Sigmoid colon (tissue), 7 donors: ENCODE measurements around the gene GMDS. TPM values are rescaled to one million over a fixed set of nuclear protein-coding genes. Genes with fewer than 3 reads are reported as not detected.

Experiments
- DNase-seq: peaks from one replicate; pipeline ENCODE4 v3.0.0-alpha.2; 2019
- H3K27ac ChIP-seq, 4 donors: fragments of 200-600 bp; sonication (generic); one replicate each; pipeline ENCODE4 v1.5.1; 2016 to 2019; ENCODE audit warnings: mild to moderate bottlenecking in 1 of 4
- H3K27me3 ChIP-seq, 3 donors: fragments of 200-600 bp; sonication (generic); one replicate each; pipeline ENCODE4 v1.5.1; 2019; ENCODE audit warnings: mild to moderate bottlenecking in 1 of 3
- H3K36me3 ChIP-seq, 4 donors: fragments of 200-600 bp; sonication (generic); one replicate each; pipeline ENCODE4 v1.5.1; 2016 to 2019
- H3K4me1 ChIP-seq, 4 donors: fragments of 200-600 bp; sonication (generic); one replicate each; pipeline ENCODE4 v1.5.1; 2017 to 2019
- H3K4me3 ChIP-seq, 4 donors: fragments of 200-600 bp; sonication (generic); one replicate each; pipeline ENCODE4 v1.5.1; 2017 to 2019; ENCODE audit warnings: mild to moderate bottlenecking in 2 of 4, moderate library complexity in 1 of 4
- H3K9me3 ChIP-seq, 4 donors: fragments of 200-600 bp in 3 of 4; sonication (generic) in 3 of 4; one replicate each; pipeline versions ENCODE4 v1.5.1 to v1.6.1; 2013 to 2019
- EP300 ChIP-seq, 4 donors: sonication (generic); formaldehyde crosslinking; IDR thresholded peaks; one replicate each; pipeline ENCODE4 v1.6.1; 2017; ENCODE audit warnings: antibody characterized with exemption in 4 of 4
- POLR2A ChIP-seq, 2 donors: fragments of 450-650 bp; IDR thresholded peaks; one replicate each; pipeline ENCODE4 v1.6.1; 2016; ENCODE audit warnings: antibody characterized with exemption in 2 of 2, mild to moderate bottlenecking in 2 of 2, moderate library complexity in 2 of 2
- POLR2AphosphoS5 ChIP-seq, 4 donors: sonication (generic); formaldehyde crosslinking; IDR thresholded peaks; one replicate each; pipeline ENCODE4 v1.6.1; 2017; ENCODE audit warnings: antibody characterized with exemption in 4 of 4
- WGBS, 2 donors: extraction: QIAGEN DNeasy Blood & Tissue Kit; methylation state at CpG; one replicate each; pipeline ENCODE4 v1.1.7; 2013; 5-methylcytosine and 5-hydroxymethylcytosine counted together
- intact Hi-C: fragments of 100-400 bp; cut with DNase I; formaldehyde crosslinking; loops from one replicate; pipeline ENCODE4 v1.15.1; 2023
- polyA plus RNA-seq, 3 donors: library from polyadenylated mRNA; stranded (reverse); fragments of 200-250 nt; gene quantifications; one replicate each; pipeline ENCODE4 v1.2.3, GENCODE V29; 2013
- total RNA-seq, 4 donors: library from RNA; depleted of rRNA; stranded (reverse); fragments of >200 nt; gene quantifications; one replicate each; pipeline ENCODE4 v1.1.0, GENCODE V29; 2016
- TF ChIP-seq, protein P1 (sequence below), 4 experiments: fragments of 450-650 bp in 3 of 4; fragments of 200-600 bp in 1 of 4; IDR thresholded peaks; one replicate each; pipeline ENCODE4 v1.5.1; 2016 to 2019; ENCODE audit warnings: antibody characterized with exemption in 4 of 4, mild to moderate bottlenecking in 3 of 4, moderate library complexity in 2 of 4
- donor health status: healthy with polysubstance abuse.
- donor health status: Bipolar disorder and iron deficiency.
- donor health status: healthy.

The GMDS gene
- total and polyA plus RNA-seq, 7 donors: 3.1 to 173 (median 9.4) TPM

DNA sequence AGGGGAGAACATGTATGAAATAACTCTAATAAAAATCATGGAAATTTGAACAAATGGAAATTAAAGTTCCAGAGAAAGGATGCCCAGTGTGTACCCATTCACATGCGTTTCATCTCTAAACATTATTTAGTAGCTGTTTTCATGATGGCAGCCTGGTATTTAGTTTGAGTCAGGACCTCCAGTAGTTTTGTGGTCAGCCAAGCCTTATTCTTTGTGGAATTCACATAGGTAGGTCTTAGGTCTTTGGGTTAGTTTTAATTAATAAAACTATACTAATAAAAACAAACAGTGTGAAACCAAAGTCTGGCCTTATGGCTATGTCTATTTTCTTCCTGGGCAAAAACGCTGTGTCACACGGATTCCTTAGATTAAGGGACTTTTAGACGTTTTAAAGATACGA lies 497.9 kb downstream of the GMDS start:
- H3K4me3 ChIP-seq: no peak overlapping the region
- H3K9me3 ChIP-seq: no peaks in the 10 kb centered on the region
- H3K4me1 ChIP-seq: no peaks in the 10 kb centered on the region
- no peak for DNase-seq
- intact Hi-C loops: no loop called here
- H3K27ac ChIP-seq: no peak overlapping the region
- no peaks in the 10 kb centered on the region for H3K27me3 ChIP-seq
- no peaks in the 10 kb centered on the region for H3K36me3 ChIP-seq
- TF ChIP-seq EP300 (IDR thresholded peaks at IDR 0.05): no peak
- no peak for TF ChIP-seq POLR2AphosphoS5 (IDR thresholded peaks at IDR 0.05)
- TF ChIP-seq POLR2A (IDR thresholded peaks at IDR 0.05): no peak
- TF ChIP-seq, protein P1, sequence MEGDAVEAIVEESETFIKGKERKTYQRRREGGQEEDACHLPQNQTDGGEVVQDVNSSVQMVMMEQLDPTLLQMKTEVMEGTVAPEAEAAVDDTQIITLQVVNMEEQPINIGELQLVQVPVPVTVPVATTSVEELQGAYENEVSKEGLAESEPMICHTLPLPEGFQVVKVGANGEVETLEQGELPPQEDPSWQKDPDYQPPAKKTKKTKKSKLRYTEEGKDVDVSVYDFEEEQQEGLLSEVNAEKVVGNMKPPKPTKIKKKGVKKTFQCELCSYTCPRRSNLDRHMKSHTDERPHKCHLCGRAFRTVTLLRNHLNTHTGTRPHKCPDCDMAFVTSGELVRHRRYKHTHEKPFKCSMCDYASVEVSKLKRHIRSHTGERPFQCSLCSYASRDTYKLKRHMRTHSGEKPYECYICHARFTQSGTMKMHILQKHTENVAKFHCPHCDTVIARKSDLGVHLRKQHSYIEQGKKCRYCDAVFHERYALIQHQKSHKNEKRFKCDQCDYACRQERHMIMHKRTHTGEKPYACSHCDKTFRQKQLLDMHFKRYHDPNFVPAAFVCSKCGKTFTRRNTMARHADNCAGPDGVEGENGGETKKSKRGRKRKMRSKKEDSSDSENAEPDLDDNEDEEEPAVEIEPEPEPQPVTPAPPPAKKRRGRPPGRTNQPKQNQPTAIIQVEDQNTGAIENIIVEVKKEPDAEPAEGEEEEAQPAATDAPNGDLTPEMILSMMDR (IDR thresholded peaks at IDR 0.05): no peak
- WGBS, 2 donors: 73 to 74% methylated on average over 5 of the region's 5 CpGs

DNA sequence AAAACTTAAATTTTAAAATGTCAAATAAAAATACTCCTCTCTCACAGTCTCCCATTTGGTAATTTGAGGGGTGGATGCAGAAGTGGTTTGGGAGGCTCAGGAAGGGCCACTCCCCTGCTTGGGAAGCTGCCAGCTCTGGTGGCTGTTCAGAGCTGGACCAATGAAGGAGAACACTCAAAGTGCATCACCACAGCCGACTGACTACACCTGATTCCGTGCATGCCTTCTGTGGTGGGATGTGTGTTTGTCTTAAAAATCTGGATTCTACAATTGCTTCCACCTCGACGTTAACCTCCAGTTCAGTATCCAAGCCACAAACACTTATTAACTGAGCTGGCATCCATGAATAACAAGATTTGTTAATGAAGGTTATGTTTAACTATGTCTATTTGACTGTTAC lies 498.4 kb downstream of the GMDS start:
- intact Hi-C loops: no loop called here
- H3K27me3 ChIP-seq: no peaks in the 10 kb centered on the region
- DNase-seq: no peak

DNA sequence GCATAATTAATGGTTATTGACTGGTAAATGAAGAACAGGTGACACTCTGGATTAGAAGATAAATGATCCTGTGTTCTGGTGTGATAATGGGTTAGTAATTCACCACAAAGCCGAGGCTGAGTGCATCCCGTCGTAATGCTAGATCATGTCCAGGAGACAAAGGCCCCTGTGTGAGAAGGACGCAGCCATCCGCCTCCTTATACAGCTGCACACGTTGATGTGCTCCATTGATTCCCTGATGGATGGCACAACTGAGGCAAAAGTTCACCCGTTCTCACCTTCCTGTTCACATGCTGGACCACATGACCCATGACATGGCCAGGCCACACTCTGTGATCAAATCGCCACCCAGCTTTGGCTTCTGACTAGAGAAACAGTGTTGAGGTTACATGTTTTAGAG lies 499.6 kb downstream of the GMDS start:
- Histone ChIP-seq H3K27ac (no peak overlapping the region), H3K9me3 (no peaks in the 10 kb centered on the region), H3K36me3 (no peaks in the 10 kb centered on the region), H3K4me1 (no peaks in the 10 kb centered on the region), H3K27me3 (no peaks in the 10 kb centered on the region), H3K4me3 (no peak overlapping the region)
- DNase-seq: no peak
- intact Hi-C loops: no loop called here
- 91 to 92% methylated on average over 8 of the region's 8 CpGs for whole genome bisulfite sequencing, 2 donors
- TF ChIP-seq POLR2A (IDR thresholded peaks at IDR 0.05): no peak
- TF ChIP-seq, protein P1 (IDR thresholded peaks at IDR 0.05): no peak
- TF ChIP-seq EP300 (IDR thresholded peaks at IDR 0.05): no peak
- TF ChIP-seq POLR2AphosphoS5 (IDR thresholded peaks at IDR 0.05): no peak

More for the DNA sequence above, 498.4 kb downstream of the GMDS start:
- Histone ChIP-seq H3K4me1 (no peaks in the 10 kb centered on the region), H3K27ac (no peak overlapping the region), H3K4me3 (no peak overlapping the region), H3K36me3 (no peaks in the 10 kb centered on the region), H3K9me3 (no peaks in the 10 kb centered on the region)
- TF ChIP-seq POLR2AphosphoS5 (IDR thresholded peaks at IDR 0.05): no peak
- TF ChIP-seq EP300 (IDR thresholded peaks at IDR 0.05): no peak
- no peak for TF ChIP-seq POLR2A (IDR thresholded peaks at IDR 0.05)
- TF ChIP-seq, protein P1 (IDR thresholded peaks at IDR 0.05): no peak
- 90 to 94% methylated on average over 4 of the region's 4 CpGs for WGBS, 2 donors

DNA sequence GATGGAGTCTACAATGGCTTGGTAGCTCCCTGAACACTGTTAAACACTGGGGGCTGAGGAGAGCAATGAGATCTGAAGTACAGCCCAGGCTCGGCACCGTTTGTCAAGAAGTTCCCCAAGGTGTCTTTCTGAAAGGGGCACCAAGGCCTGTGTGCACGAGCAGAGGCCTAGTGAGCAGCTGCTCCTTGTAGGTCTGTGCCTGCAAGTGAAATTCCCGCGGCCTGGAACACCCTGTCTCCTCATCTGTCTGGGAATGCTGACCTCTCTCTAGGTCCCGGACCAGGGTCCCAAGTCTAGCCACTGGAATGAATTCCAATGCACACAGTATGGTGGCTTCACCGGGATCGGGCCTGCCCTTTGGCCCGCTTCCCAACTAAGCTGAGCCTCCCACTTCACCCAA lies 500.9 kb downstream of the GMDS start:
- H3K36me3 ChIP-seq: no peaks in the 10 kb centered on the region
- 96 to 97% methylated on average over 9 of the region's 9 CpGs for WGBS, 2 donors
- H3K4me3 ChIP-seq: no peak overlapping the region
- no peaks in the 10 kb centered on the region for H3K4me1 ChIP-seq
- TF ChIP-seq, protein P1 (IDR thresholded peaks at IDR 0.05): no peak
- TF ChIP-seq POLR2AphosphoS5 (IDR thresholded peaks at IDR 0.05) (no peak), EP300 (IDR thresholded peaks at IDR 0.05) (no peak), POLR2A (IDR thresholded peaks at IDR 0.05) (no peak)
- H3K9me3 ChIP-seq: no peaks in the 10 kb centered on the region
- no peaks in the 10 kb centered on the region for H3K27me3 ChIP-seq
- DNase-seq: no peak
- intact Hi-C loops: no loop called here
- H3K27ac ChIP-seq: no peak overlapping the region

DNA sequence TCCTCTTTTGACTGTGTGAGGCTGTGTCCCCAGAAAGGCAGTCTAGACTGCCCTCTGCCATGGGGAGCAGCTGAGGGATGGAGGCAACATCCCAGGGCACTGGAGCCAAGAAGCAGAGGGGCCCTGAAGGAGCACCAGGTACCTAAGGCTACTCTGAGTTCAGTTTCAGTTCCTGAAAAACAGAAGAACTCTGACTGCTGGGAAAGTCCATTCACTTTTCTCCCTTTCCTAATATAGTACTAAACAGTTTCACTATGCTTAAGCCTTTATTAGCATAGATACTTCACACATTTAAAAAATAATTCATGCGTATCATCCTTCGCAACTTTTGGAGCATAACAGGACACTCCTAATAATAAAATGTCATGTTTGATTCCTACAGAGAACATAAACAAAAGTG lies 505.7 kb downstream of the GMDS start:
- no peak for DNase-seq
- H3K4me3 ChIP-seq: no peak overlapping the region
- no peaks in the 10 kb centered on the region for H3K27me3 ChIP-seq
- H3K9me3 ChIP-seq: no peaks in the 10 kb centered on the region
- no peak overlapping the region for H3K27ac ChIP-seq
- no peak for TF ChIP-seq EP300 (IDR thresholded peaks at IDR 0.05)
- no peak for TF ChIP-seq POLR2A (IDR thresholded peaks at IDR 0.05)
- TF ChIP-seq POLR2AphosphoS5 (IDR thresholded peaks at IDR 0.05): no peak
- TF ChIP-seq, protein P1 (IDR thresholded peaks at IDR 0.05): no peak
- no peaks in the 10 kb centered on the region for H3K36me3 ChIP-seq
- intact Hi-C loops: no loop called here
- no peaks in the 10 kb centered on the region for H3K4me1 ChIP-seq
- 82 to 97% methylated on average over 2 of the region's 2 CpGs for WGBS, 2 donors
